HepG2 (cell line): Measurements from ENCODE around the gene STK31. TPM values are rescaled to one million over a fixed set of nuclear protein-coding genes. Genes with fewer than 3 reads are reported as not detected.
"Not testable (repeated sequence)": the region's sequence is repeated elsewhere in the genome, so short reads cannot be mapped to it uniquely, and the experiment has no call there.

Source experiments
- ATAC-seq: fragments of 200-7000 bp; cut with Tn5 transposase; 3 replicates; pipeline ENCODE4 v1.9.1; 2020; ENCODE audit warnings: mild to moderate bottlenecking, moderate library complexity
- BruUV-seq: library from RNA; stranded (reverse); fragments of 400-500 nt; replicated peaks from 2 replicates; lab custom pipeline; 2021; lab: Mats Ljungman, UMichigan
- CTCF ChIA-PET: fragments of 300-600 bp; formaldehyde crosslinking; extraction: SDS; loops from one replicate; lab custom pipeline; 2021; ENCODE audit warnings: low total read pairs, inconsistent platforms, low intra/inter-chr PET ratio; lab: Yijun Ruan, JAX
- POLR2A ChIA-PET: fragments of 350-600 bp; sonication (Branson Sonifier 250); formaldehyde crosslinking; loops from one replicate; lab custom pipeline; 2020; ENCODE audit warnings: antibody characterized with exemption, inconsistent platforms; lab: Yijun Ruan, JAX
- DNase-seq: peaks from one replicate; pipeline ENCODE4 v3.0.0-alpha.2; 2015; ENCODE audit warnings: low spot score
- FAIRE-seq: peaks from 3 replicates; lab custom pipeline; 2011; peaks lifted over from hg19 to GRCh38; lab: Jason Lieb, UNC
- H2AFZ ChIP-seq: one replicate; pipeline ENCODE4 v1.6.1; 2011; ENCODE audit warnings: low read length, inconsistent platforms
- H3K27ac ChIP-seq: fragments of 300-600 bp; 3 replicates; pipeline ENCODE4 v1.8.0; 2011; ENCODE audit warnings: mixed run types, mild to moderate bottlenecking, mixed read lengths, low read length, inconsistent platforms; ENCODE audit not compliant: insufficient read depth; ENCODE audit errors: extremely low read length
- H3K27me3 ChIP-seq, 2 experiments: fragments of 200-600 bp in 1 of 2; 2 replicates in 1 of 2; 3 replicates in 1 of 2; pipeline versions ENCODE4 v1.6.0 to v1.8.0; 2011; ENCODE audit warnings: low read length in 2 of 2, mild to moderate bottlenecking in 2 of 2, moderate library complexity in 2 of 2, inconsistent platforms in 1 of 2; ENCODE audit not compliant: insufficient read depth in 2 of 2, control insufficient read depth in 1 of 2
- H3K36me3 ChIP-seq, 2 experiments: fragments of 200-600 bp in 1 of 2; replicated peaks in 1 of 2; 2 replicates in 1 of 2; 3 replicates in 1 of 2; pipeline versions ENCODE4 v1.5.1 to v1.8.0; 2011; ENCODE audit warnings: low read length in 2 of 2, inconsistent platforms in 1 of 2; ENCODE audit not compliant: insufficient read depth in 2 of 2, control insufficient read depth in 1 of 2
- H3K4me1 ChIP-seq: 2 replicates; pipeline ENCODE4 v1.5.1; 2012; ENCODE audit warnings: low read length, inconsistent platforms; ENCODE audit not compliant: insufficient read depth
- H3K4me2 ChIP-seq: 2 replicates; pipeline ENCODE4 v1.6.0; 2011; ENCODE audit warnings: low read depth, low read length, inconsistent platforms
- H3K4me3 ChIP-seq, 3 experiments: fragments of 200-600 bp in 1 of 3; sonication (generic), shearing (Covaris generic) in 1 of 3; replicated peaks in 1 of 3; 2 replicates each; pipeline ENCODE4 v1.5.1; 2011 to 2016; ENCODE audit warnings: low read length in 3 of 3, inconsistent platforms in 2 of 3, low read depth in 2 of 3, mild to moderate bottlenecking in 2 of 3, control low read depth in 1 of 3, mixed read lengths in 1 of 3; ENCODE audit not compliant: insufficient read depth in 1 of 3
- H3K79me2 ChIP-seq: one replicate; pipeline ENCODE4 v1.6.1; 2011; ENCODE audit warnings: low read length, inconsistent platforms; ENCODE audit not compliant: insufficient read depth
- H3K9ac ChIP-seq: 2 replicates; pipeline ENCODE4 v1.6.0; 2011; ENCODE audit warnings: mild to moderate bottlenecking, low read depth, low read length, inconsistent platforms; ENCODE audit not compliant: insufficient read depth
- H3K9me3 ChIP-seq: 2 replicates; pipeline ENCODE4 v1.5.1; 2012; ENCODE audit warnings: mild to moderate bottlenecking, low read length
- H4K20me1 ChIP-seq: 2 replicates; pipeline ENCODE4 v1.6.0; 2011; ENCODE audit warnings: inconsistent platforms, mild to moderate bottlenecking, low read length, moderate library complexity; ENCODE audit not compliant: insufficient read depth
- GTF3A ChIP-seq: sonication (generic); formaldehyde crosslinking; conservative IDR thresholded peaks from 2 replicates; pipeline ENCODE4 v1.4.0; 2020; ENCODE audit warnings: mild to moderate bottlenecking, missing genetic modification reagents
- KDM4B ChIP-seq: sonication (generic); formaldehyde crosslinking; IDR thresholded peaks from 2 replicates; pipeline ENCODE4 v1.4.0; 2020; ENCODE audit warnings: missing genetic modification reagents
- MBNL3 ChIP-seq: fragments of 250-450 bp; sonication (Bioruptor Pico); conservative IDR thresholded peaks from 2 replicates; pipeline ENCODE4 v1.8.0; 2022; ENCODE audit warnings: mild to moderate bottlenecking, inconsistent platforms
- MYC ChIP-seq: sonication (generic); formaldehyde crosslinking; IDR thresholded peaks from 2 replicates; pipeline ENCODE4 v1.9.0; 2021; ENCODE audit warnings: missing genetic modification reagents, borderline replicate concordance
- POLR2G ChIP-seq: fragments of 200-400 bp; formaldehyde crosslinking; IDR thresholded peaks from 2 replicates; pipeline ENCODE4 v1.6.1; 2018; ENCODE audit warnings: mild to moderate bottlenecking, low read depth, low read length, moderate library complexity
- RFX5 ChIP-seq: IDR thresholded peaks from 2 replicates; pipeline ENCODE4 v1.6.1; 2011; ENCODE audit warnings: low read depth, low read length, improper control_type of control experiment
- SALL2 ChIP-seq: sonication (generic); formaldehyde crosslinking; IDR thresholded peaks from 2 replicates; pipeline ENCODE4 v1.8.1; 2023; ENCODE audit warnings: mild to moderate bottlenecking, missing genetic modification reagents, inconsistent platforms
- SAP130 ChIP-seq: IDR thresholded peaks from 2 replicates; pipeline ENCODE4 v1.6.1; 2016; ENCODE audit warnings: low read depth
- SP140L ChIP-seq: sonication (generic); formaldehyde crosslinking; IDR thresholded peaks from 2 replicates; pipeline ENCODE4 v1.4.0; 2020; ENCODE audit warnings: missing genetic modification reagents, borderline replicate concordance
- TFDP1 ChIP-seq: IDR thresholded peaks from 2 replicates; pipeline ENCODE4 v1.6.1; 2016; ENCODE audit warnings: missing compliant biosample characterization, missing genetic modification reagents, borderline replicate concordance
- ZNF350 ChIP-seq: sonication (generic); formaldehyde crosslinking; IDR thresholded peaks from 2 replicates; pipeline ENCODE4 v1.4.0; 2020; ENCODE audit warnings: mild to moderate bottlenecking, low read depth, missing genetic modification reagents, borderline replicate concordance
- ZNF619 ChIP-seq: sonication (generic); formaldehyde crosslinking; IDR thresholded peaks from 2 replicates; pipeline ENCODE4 v1.4.0; 2020; ENCODE audit warnings: mild to moderate bottlenecking, missing genetic modification reagents
- ZNF703 ChIP-seq: sonication (generic); formaldehyde crosslinking; IDR thresholded peaks from 2 replicates; pipeline ENCODE4 v1.5.1; 2020; ENCODE audit warnings: missing genetic modification reagents, mild to moderate bottlenecking, moderate library complexity, borderline replicate concordance
- ZNF782 ChIP-seq: sonication (generic); formaldehyde crosslinking; IDR thresholded peaks from 2 replicates; pipeline ENCODE4 v1.4.0; 2020; ENCODE audit warnings: missing genetic modification reagents, mild to moderate bottlenecking, borderline replicate concordance
- WGBS: methylation state at CpG from one replicate; pipeline ENCODE4 v1.1.6; 2017; ENCODE audit warnings: low lambda C conversion rate; 5-methylcytosine and 5-hydroxymethylcytosine counted together
- in situ Hi-C: cut with HindIII; loops from 2 replicates; pipeline ENCODE4 v1.10.0; 2017; ENCODE audit warnings: low pct_unique_long_range_greater_than_20kb; ENCODE audit not compliant: extremely low pct_ligation_motif_present
- intact Hi-C: fragments of 100-400 bp; cut with micrococcal nuclease; formaldehyde crosslinking; loops from one replicate; pipeline ENCODE4 v1.10.0; 2022; ENCODE audit not compliant: unreplicated experiment
- polyA plus RNA-seq, 8 experiments: library from polyadenylated mRNA; depleted of rRNA in 3 of 8; stranded (reverse) in 7 of 8; unstranded in 1 of 8; fragments of >200 nt; fragmentation: Illumina TruSeq in 4 of 8; extraction: Trizol in 4 of 8; gene quantifications; 2 replicates each; pipeline versions ENCODE4 v1.2.1 to v1.2.3, GENCODE V29; 2011 to 2016; ENCODE audit warnings: low read depth in 4 of 8, missing spikeins in 1 of 8, mixed read lengths in 1 of 8; ENCODE audit not compliant: insufficient read depth in 1 of 8
- total RNA-seq, 5 experiments: library from RNA; depleted of rRNA; stranded (reverse); fragments of >200 nt; fragmentation: Illumina TruSeq; extraction: Trizol; gene quantifications; 2 replicates each; pipeline ENCODE4 v1.2.3, GENCODE V29; 2016; ENCODE audit warnings: low read depth in 1 of 5

STK31 gene
- total and polyA plus RNA-seq, 2 of the 13 experiments (the other 11 are each of a cell fraction or from before 2014, with no cell fraction given), result not detected

DNA sequence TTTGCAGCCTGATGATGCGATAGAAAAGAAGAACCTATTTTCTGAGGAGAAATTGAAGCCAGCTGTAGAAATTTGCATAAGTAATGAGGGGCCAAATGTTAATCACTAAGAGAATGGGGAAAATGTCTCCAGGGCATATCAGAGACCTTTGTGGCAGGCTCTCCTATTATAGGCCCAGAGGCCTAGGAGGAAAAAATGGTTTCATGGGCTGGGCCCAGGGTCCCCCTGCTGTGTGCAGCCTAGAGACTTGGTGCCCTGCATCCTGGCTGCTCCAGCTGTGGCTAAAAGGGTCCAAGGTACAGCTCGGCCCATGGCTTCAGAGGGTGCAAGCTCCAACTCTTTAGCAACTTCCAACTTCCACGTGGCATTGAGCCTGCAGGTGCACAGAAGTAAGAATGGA lies 123.4 kb downstream of the STK31 start:
- POLR2A ChIA-PET, result no interaction called here
- Histone ChIP-seq H2AFZ (no peak overlapping the region), H3K4me2 (no peak overlapping the region), H4K20me1 (no peaks in the 10 kb centered on the region), H3K9me3 (peaks cover 31% of the 10 kb centered on the region), H3K4me1 (no peaks in the 10 kb centered on the region), H3K27me3 (no peaks in the 10 kb centered on the region)
- BruUV-seq, result no TSS peak
- 47% methylated on average over 2 of the region's 3 CpGs for WGBS
- CTCF ChIA-PET, result no interaction called here
- intact Hi-C loops, result no loop called here
- FAIRE-seq, result no peak
- ATAC-seq, result no peak
- TF ChIP-seq MYC (CRISPR knock-in tag) (no peak), RFX5 (no peak), KDM4B (CRISPR knock-in tag) (no peak), ZNF703 (CRISPR knock-in tag) (no peak), ZNF350 (no peak), SAP130 (CRISPR knock-in tag) (no peak), SALL2 (no peak), ZNF619 (CRISPR knock-in tag) (no peak), SP140L (no peak), MBNL3 (CRISPR knock-in tag) (no peak), TFDP1 (no peak), ZNF782 (CRISPR knock-in tag) (no peak), GTF3A (CRISPR knock-in tag) (no peak), POLR2G (no peak)
- TF ChIP-seq, all 625 proteins: peak for 0
- Histone ChIP-seq H3K27ac (no peak overlapping the region), H3K79me2 (no peaks in the 10 kb centered on the region), H3K36me3 (no peaks in the 10 kb centered on the region), H3K9ac (no peak overlapping the region), H3K4me3 (no peak overlapping the region)
- in situ Hi-C loops, result no loop called here
- DNase-seq, result no peak

DNA sequence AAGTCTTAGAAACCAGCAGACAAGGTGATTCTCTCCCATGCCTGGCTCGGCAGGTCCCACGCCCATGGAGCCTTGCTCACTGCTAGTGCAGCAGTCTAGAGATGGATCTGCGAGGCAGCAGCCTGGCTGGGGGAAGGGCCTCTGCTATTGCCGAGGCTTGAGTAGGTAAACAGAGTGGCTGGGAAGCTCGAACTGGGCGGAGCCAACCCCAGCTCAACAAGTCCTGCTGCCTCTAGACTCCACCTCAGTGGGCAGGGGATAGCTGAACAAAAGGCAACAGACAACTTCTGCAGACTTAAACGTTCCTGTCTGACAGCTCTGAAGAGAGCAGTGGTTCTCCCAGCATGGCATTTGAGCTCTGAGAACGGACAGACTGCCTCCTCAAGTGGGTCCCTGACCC lies 134.8 kb downstream of the STK31 start:
- H3K4me3 ChIP-seq, H3K4me2 ChIP-seq, ATAC-seq, in situ Hi-C loops, H4K20me1 ChIP-seq, POLR2A ChIA-PET, BruUV-seq, H3K36me3 ChIP-seq, H3K4me1 ChIP-seq, H3K27ac ChIP-seq, DNase-seq, H3K79me2 ChIP-seq, FAIRE-seq, intact Hi-C loops, CTCF ChIA-PET, H3K9me3 ChIP-seq, H3K27me3 ChIP-seq, H3K9ac ChIP-seq, H2AFZ ChIP-seq: not testable (repeated sequence)
- no CpG with 5 or more reads among the region's 8 CpGs for WGBS
